ENCODE data around the gene FASN.

- TF ChIP-seq, protein P1, sequence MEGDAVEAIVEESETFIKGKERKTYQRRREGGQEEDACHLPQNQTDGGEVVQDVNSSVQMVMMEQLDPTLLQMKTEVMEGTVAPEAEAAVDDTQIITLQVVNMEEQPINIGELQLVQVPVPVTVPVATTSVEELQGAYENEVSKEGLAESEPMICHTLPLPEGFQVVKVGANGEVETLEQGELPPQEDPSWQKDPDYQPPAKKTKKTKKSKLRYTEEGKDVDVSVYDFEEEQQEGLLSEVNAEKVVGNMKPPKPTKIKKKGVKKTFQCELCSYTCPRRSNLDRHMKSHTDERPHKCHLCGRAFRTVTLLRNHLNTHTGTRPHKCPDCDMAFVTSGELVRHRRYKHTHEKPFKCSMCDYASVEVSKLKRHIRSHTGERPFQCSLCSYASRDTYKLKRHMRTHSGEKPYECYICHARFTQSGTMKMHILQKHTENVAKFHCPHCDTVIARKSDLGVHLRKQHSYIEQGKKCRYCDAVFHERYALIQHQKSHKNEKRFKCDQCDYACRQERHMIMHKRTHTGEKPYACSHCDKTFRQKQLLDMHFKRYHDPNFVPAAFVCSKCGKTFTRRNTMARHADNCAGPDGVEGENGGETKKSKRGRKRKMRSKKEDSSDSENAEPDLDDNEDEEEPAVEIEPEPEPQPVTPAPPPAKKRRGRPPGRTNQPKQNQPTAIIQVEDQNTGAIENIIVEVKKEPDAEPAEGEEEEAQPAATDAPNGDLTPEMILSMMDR (IDR thresholded peaks at IDR 0.05): no peak
- TF ChIP-seq POLR2A (IDR thresholded peaks at IDR 0.05): no peak
Observed at GRCh38 chr17:82054351-82055022, 43.5 kb downstream of the FASN start.
